Muscle layer of duodenum (tissue), 2 donors: ENCODE measurements around the gene KLHL13.
"Not testable (repeated sequence)": the region's sequence is repeated elsewhere in the genome, so short reads cannot be mapped to it uniquely, and the experiment has no call there.

ENCODE experiments used
- H3K27ac ChIP-seq: one replicate; pipeline ENCODE4 v1.7.0; 2013; ENCODE audit warnings: mild to moderate bottlenecking, low read length
- H3K27me3 ChIP-seq: one replicate; pipeline ENCODE4 v1.7.0; 2013; ENCODE audit warnings: low read depth, mild to moderate bottlenecking, control low read depth, low read length
- H3K36me3 ChIP-seq, 2 donors: one replicate each; pipeline ENCODE4 v1.7.0; 2013; ENCODE audit warnings: low read length in 2 of 2, control low read depth in 1 of 2, mild to moderate bottlenecking in 1 of 2; ENCODE audit not compliant: insufficient read depth in 2 of 2, control insufficient read depth in 1 of 2
- H3K4me1 ChIP-seq, 2 donors: one replicate each; pipeline ENCODE4 v1.7.0; 2013; ENCODE audit warnings: low read length in 2 of 2, mild to moderate bottlenecking in 2 of 2, control low read depth in 1 of 2, moderate library complexity in 1 of 2; ENCODE audit not compliant: insufficient read depth in 2 of 2, control insufficient read depth in 1 of 2
- H3K4me3 ChIP-seq, 2 donors: one replicate each; pipeline ENCODE4 v1.7.0; 2013; ENCODE audit warnings: low read length in 2 of 2, low read depth in 1 of 2, mild to moderate bottlenecking in 1 of 2
- H3K9me3 ChIP-seq, 2 donors: one replicate each; pipeline ENCODE4 v1.7.0; 2013; ENCODE audit warnings: low read length in 2 of 2, control low read depth in 1 of 2, mild to moderate bottlenecking in 1 of 2; ENCODE audit not compliant: control insufficient read depth in 1 of 2
- donor health status: healthy.

Gene KLHL13

DNA sequence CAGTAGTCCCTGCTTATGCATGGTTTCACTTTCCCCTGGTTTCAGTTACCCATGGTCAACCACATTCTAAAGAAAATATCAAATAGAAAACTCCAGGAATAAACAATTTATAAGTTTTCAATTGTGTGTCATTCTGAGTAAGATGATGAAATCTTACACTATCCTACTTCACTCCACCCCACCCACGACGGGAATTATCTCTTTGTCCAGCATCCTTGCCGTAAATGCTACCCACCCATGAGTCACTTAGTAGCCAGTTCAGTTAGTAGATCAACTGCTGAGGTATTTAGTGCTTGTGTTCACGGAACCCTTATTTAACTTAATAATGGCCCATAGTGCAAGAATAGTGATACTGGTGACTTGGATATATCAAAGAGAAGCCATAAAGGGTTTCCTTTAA is 91.4 kb downstream of the KLHL13 start:
- Histone ChIP-seq H3K4me1 (no peaks in the 10 kb centered on the region), H3K4me3 (no peak overlapping the region), H3K9me3 (no peaks in the 10 kb centered on the region)

GRCh38 chrX:118024482-118024881 is 92.1 kb downstream of the KLHL13 start:
- Histone ChIP-seq H3K27me3 (no peaks in the 10 kb centered on the region), H3K36me3 (no peaks in the 10 kb centered on the region), H3K27ac (no peak overlapping the region), H3K9me3 (no peaks in the 10 kb centered on the region), H3K4me1 (no peaks in the 10 kb centered on the region), H3K4me3 (no peak overlapping the region)

More for the DNA sequence above, 91.4 kb downstream of the KLHL13 start:
- H3K36me3 ChIP-seq, result no peaks in the 10 kb centered on the region
- no peak overlapping the region for H3K27ac ChIP-seq
- no peaks in the 10 kb centered on the region for H3K27me3 ChIP-seq

GRCh38 chrX:118022753-118023152 is 93.9 kb downstream of the KLHL13 start:
- Histone ChIP-seq H3K9me3 (no peaks in the 10 kb centered on the region), H3K4me1 (no peaks in the 10 kb centered on the region), H3K27me3 (no peaks in the 10 kb centered on the region), H3K4me3 (no peak overlapping the region), H3K36me3 (no peaks in the 10 kb centered on the region), H3K27ac (no peak overlapping the region)

GRCh38 chrX:118016422-118016821 is 100.2 kb downstream of the KLHL13 start:
- Histone ChIP-seq H3K27ac (no peak overlapping the region), H3K36me3 (no peaks in the 10 kb centered on the region), H3K27me3 (no peaks in the 10 kb centered on the region)

GRCh38 chrX:118002417-118002816 is 114.2 kb downstream of the KLHL13 start:
- not testable (repeated sequence) for H3K36me3 ChIP-seq, H3K27ac ChIP-seq, H3K4me1 ChIP-seq, H3K4me3 ChIP-seq, H3K9me3 ChIP-seq, H3K27me3 ChIP-seq

More at GRCh38 chrX:118016422-118016821, 100.2 kb downstream of the KLHL13 start:
- no peaks in the 10 kb centered on the region for H3K9me3 ChIP-seq
- no peaks in the 10 kb centered on the region for H3K4me1 ChIP-seq
- no peak overlapping the region for H3K4me3 ChIP-seq

- Histone ChIP-seq H3K27ac (no peak overlapping the region), H3K27me3 (no peaks in the 10 kb centered on the region), H3K4me3 (no peak overlapping the region), H3K9me3 (no peaks in the 10 kb centered on the region), H3K36me3 (no peaks in the 10 kb centered on the region), H3K4me1 (no peaks in the 10 kb centered on the region)
Measured at GRCh38 chrX:118000518-118000917, 116.1 kb downstream of the KLHL13 start.

GRCh38 chrX:117998171-117998570 is 118.4 kb downstream of the KLHL13 start:
- no peak overlapping the region for H3K4me3 ChIP-seq
- no peaks in the 10 kb centered on the region for H3K27me3 ChIP-seq
- H3K4me1 ChIP-seq, result no peaks in the 10 kb centered on the region
- H3K27ac ChIP-seq, result no peak overlapping the region
- H3K36me3 ChIP-seq, result no peaks in the 10 kb centered on the region
- no peaks in the 10 kb centered on the region for H3K9me3 ChIP-seq

- Histone ChIP-seq H3K27me3 (no peaks in the 10 kb centered on the region), H3K36me3 (no peaks in the 10 kb centered on the region), H3K27ac (no peak overlapping the region), H3K9me3 (no peaks in the 10 kb centered on the region), H3K4me1 (no peaks in the 10 kb centered on the region), H3K4me3 (no peak overlapping the region)
Measured at GRCh38 chrX:117996918-117997480, 119.6 kb downstream of the KLHL13 start.

DNA sequence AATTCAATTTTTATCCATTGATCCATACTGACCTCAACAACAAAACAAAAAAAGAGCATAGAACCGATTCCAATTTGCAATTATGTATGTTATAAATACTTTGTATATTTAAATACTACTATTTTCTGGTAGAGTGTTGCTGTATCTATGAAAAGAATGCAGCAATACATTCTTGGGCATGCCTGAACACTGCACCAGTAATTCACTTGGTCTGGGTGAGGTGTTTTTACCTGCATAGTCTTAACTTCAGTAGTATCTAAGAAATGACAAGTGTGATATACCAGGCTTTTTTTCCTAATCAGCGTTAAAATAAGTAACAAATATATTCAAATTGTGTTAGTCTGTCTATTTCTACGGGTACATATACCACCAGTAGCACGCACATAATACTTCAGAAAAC is 120.2 kb downstream of the KLHL13 start:
- no peaks in the 10 kb centered on the region for H3K36me3 ChIP-seq
- H3K9me3 ChIP-seq, result no peaks in the 10 kb centered on the region
- H3K27me3 ChIP-seq, result no peaks in the 10 kb centered on the region
- H3K4me1 ChIP-seq, result peaks cover 0 to 4% of the 10 kb centered on the region in 2 donors
- no peak overlapping the region for H3K27ac ChIP-seq
- H3K4me3 ChIP-seq, result no peak overlapping the region

DNA sequence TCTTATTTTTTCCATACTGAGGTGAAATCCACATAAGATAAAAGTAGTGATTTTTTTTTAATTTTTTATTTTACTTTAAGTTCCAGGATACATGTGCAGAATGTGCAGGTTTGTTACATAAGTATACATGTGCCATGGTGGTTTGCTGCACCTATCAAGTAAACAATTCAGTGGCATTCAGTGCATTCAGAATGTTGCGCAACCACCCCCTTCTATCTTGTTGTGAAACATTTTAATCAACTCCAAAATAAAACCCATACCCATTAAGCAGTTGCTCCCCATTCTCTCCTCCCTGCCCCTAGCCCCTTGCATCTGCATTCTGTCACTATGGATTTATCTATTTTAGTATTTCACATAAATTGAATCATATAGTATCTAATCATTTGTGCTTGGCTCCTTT is 121.2 kb downstream of the KLHL13 start:
- H3K4me3 ChIP-seq, result no peak overlapping the region
- no peak overlapping the region for H3K27ac ChIP-seq
- H3K9me3 ChIP-seq, result no peaks in the 10 kb centered on the region
- H3K27me3 ChIP-seq, result no peaks in the 10 kb centered on the region
- peaks cover 0 to 4% of the 10 kb centered on the region in 2 donors for H3K4me1 ChIP-seq
- H3K36me3 ChIP-seq, result no peaks in the 10 kb centered on the region

- Histone ChIP-seq H3K4me3 (no peak overlapping the region), H3K27me3 (no peaks in the 10 kb centered on the region), H3K27ac (no peak overlapping the region)
Measured at GRCh38 chrX:117992192-117992723, 124.4 kb downstream of the KLHL13 start.

DNA sequence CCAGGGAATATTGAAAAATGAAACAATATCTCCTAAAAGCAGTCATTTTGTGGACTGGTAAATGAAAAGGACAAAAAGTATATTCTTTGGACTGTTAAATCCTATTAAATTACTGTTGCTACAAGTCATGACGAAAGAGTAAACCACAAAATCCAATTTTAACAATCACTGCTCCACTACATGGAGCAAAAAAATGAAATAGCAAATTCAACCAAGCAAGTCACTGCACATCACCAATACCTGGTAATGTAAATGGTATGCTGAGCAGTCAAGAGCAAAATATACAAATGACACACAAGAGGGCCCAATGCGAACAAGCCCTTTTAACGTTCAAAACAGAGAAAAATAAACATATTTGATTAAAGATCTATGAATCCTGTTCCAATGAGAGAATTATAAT is 126.2 kb downstream of the KLHL13 start:
- H3K27ac ChIP-seq, result no peak overlapping the region
- H3K4me3 ChIP-seq, result no peak overlapping the region
- H3K36me3 ChIP-seq, result no peaks in the 10 kb centered on the region
- no peaks in the 10 kb centered on the region for H3K27me3 ChIP-seq
- H3K4me1 ChIP-seq, result peaks cover 0 to 4% of the 10 kb centered on the region in 2 donors
- no peaks in the 10 kb centered on the region for H3K9me3 ChIP-seq

More at GRCh38 chrX:117992192-117992723, 124.4 kb downstream of the KLHL13 start:
- Histone ChIP-seq H3K4me1 (peaks cover 0 to 4% of the 10 kb centered on the region in 2 donors), H3K9me3 (no peaks in the 10 kb centered on the region), H3K36me3 (no peaks in the 10 kb centered on the region)
